Fibroblast of pulmonary artery (primary cell): Measurements from ENCODE around the gene SIL1.

Experiments
- DNase-seq: peaks from one replicate; pipeline ENCODE4 v3.0.0-alpha.2; 2010; ENCODE audit warnings: low read depth
- H3K4me3 ChIP-seq: replicated peaks from 2 replicates; pipeline ENCODE4 v1.5.1; 2011; ENCODE audit warnings: low read depth, mild to moderate bottlenecking, control low read depth, low read length, moderate library complexity
- CTCF ChIP-seq: IDR thresholded peaks from 2 replicates; pipeline ENCODE4 v1.5.1; 2011; ENCODE audit warnings: mild to moderate bottlenecking, control low read depth, low read length, inconsistent platforms; ENCODE audit errors: missing control alignments

The SIL1 gene

GRCh38 chr5:139188558-139189270, 9.5 kb downstream of the SIL1 start:
- H3K4me3 ChIP-seq = no peak overlapping the region
- DNase-seq = no peak
- TF ChIP-seq CTCF = no peak

GRCh38 chr5:139186752-139187326, 11.3 kb downstream of the SIL1 start:
- DNase-seq = no peak
- TF ChIP-seq CTCF = no peak
- no peak overlapping the region for H3K4me3 ChIP-seq

GRCh38 chr5:139186261-139186660, 11.9 kb downstream of the SIL1 start:
- TF ChIP-seq CTCF = no peak
- H3K4me3 ChIP-seq = no peak overlapping the region
- no peak for DNase-seq

- no peak for TF ChIP-seq CTCF
- no peak for DNase-seq
- no peak overlapping the region for H3K4me3 ChIP-seq
Observed at GRCh38 chr5:139185589-139185988, 12.6 kb downstream of the SIL1 start.

- DNase-seq = no peak
- no peak for TF ChIP-seq CTCF
- H3K4me3 ChIP-seq = no peak overlapping the region
Observed at GRCh38 chr5:139183502-139183901, 14.7 kb downstream of the SIL1 start.

- no peak overlapping the region for H3K4me3 ChIP-seq
- no peak for DNase-seq
Observed at GRCh38 chr5:139182528-139183296, 15.5 kb downstream of the SIL1 start.

More at GRCh38 chr5:139182528-139183296, 15.5 kb downstream of the SIL1 start:
- no peak for TF ChIP-seq CTCF
